NCI-H510A (cell line): Measurements from ENCODE around the gene ADAP2.
A peak's percentile ranks its signal among the peaks of the same experiment; 100 is the strongest.
"Not testable (repeated sequence)": the region's sequence is repeated elsewhere in the genome, so short reads cannot be mapped to it uniquely, and the experiment has no call there.

ENCODE experiments used
- DNase-seq: peaks from one replicate; lab custom pipeline; 2025; lab: John Stamatoyannopoulos, UW

The ADAP2 gene

GRCh38 chr17:30970831-30971567, 49.3 kb downstream of the ADAP2 start, which contains the start of gene RNF135:
Gene RNF135 (plus strand): TSS chr17:30971039. CDS start chr17:30971074, 35 bp downstream.
- peak; percentile 89 for DNase-seq

DNA sequence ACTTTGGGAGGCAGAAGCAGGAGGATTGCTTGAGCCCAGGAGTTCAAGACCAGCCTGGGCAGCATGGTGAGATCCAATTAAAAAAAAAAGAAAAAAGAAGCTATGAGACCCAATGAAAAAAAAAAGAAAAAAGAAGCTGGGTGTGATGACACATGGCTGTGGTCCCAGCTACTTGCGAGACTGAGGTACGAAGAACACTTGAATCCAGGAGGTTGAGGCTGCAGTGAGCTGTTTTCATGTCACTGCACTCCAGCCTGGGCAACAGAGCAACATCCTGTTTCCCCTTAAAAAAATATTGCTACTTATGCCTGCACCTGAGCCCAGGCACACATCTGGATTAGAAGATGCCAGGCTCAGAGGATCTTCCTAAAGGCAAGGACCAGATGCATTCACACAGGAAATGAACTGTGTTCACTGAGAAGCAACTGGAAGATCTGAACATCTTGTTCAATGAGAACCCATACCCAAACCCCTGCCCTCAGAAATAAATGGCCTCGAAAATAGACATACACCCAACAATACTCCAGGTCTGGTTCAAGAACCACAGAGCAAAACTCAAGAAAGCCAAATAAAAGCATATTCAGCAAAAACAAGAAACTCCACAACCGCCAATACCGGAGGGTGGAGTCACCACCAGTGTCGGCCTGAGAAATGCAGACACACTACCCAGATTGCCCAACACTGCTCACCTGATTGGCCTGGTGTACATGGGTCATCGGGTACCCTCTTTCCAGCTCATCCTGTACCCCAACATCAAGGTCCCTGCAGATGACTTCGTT, 53.5 kb downstream of the ADAP2 start:
- DNase-seq, result no peak

GRCh38 chr17:30979919-30980318, 58.2 kb downstream of the ADAP2 start:
- DNase-seq, result not testable (repeated sequence)

GRCh38 chr17:30981531-30982519, 60.1 kb downstream of the ADAP2 start:
- no peak for DNase-seq

DNA sequence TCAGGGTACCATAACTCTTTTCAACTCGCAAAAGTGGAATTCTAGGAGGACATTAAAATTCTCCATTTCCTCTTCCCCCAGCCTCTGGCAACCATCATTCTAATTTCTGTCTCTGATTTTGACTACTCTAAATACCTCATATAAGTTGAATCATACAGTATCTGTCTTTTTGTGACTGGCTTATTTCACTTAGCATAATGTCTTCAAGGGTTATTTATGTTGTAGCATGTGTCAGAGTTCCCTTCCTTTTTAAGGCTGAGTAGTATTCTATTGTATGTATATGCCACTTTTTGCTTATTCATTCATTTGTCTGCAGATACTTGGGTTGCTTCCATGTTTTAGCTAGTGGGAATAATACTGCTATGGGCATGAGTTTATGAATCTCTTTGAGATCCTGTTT, 61.1 kb downstream of the ADAP2 start:
- DNase-seq, result no peak

- DNase-seq, result no peak
Measured at GRCh38 chr17:30990458-30990857, 68.7 kb downstream of the ADAP2 start.

- DNase-seq, result no peak
Measured at GRCh38 chr17:30992551-30992950, 70.8 kb downstream of the ADAP2 start.

- no peak for DNase-seq
Measured at GRCh38 chr17:30995347-30995746, 73.6 kb downstream of the ADAP2 start.

DNA sequence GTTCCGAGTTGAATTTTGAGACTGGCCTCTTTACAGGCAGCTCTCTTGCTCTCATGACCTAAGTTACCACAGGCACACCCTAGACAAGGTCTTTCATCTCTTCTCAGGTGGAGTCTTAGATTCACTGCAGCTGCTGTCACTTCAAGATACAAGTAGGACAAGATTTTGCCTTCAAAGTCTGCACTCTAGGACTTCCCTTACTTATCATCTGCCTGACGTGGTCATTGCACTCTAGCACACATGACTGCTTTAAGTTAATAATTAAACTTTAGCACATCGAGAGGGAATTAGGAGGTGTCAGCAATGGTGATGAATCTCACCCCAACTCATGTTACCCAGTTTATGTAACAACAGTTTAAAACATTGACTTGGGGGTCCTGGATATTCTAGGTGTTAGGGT, 74.7 kb downstream of the ADAP2 start:
- no peak for DNase-seq

GRCh38 chr17:30997270-30997669, 75.5 kb downstream of the ADAP2 start:
- no peak for DNase-seq

DNA sequence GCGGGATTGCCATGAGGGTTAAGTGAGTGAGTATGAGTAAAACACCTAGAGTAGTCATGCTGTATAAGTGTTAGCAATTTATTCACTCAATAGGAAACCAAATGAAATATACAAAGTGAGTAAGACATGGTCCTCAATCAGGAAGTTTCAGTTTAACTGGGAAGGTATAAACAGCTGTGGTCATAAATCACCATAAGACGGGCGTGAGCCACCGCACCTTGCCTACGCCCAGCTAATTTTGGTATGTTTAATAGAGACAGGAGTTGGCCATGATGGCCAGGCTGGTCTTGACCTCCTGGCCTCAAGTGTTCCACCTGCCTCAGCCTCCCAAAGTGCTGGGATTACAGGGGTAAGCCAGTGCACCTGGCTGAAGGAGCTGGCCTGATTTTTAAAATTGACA, 76.1 kb downstream of the ADAP2 start:
- DNase-seq, result no peak

- DNase-seq, result no peak
Measured at GRCh38 chr17:31002047-31002446, 80.3 kb downstream of the ADAP2 start.

DNA sequence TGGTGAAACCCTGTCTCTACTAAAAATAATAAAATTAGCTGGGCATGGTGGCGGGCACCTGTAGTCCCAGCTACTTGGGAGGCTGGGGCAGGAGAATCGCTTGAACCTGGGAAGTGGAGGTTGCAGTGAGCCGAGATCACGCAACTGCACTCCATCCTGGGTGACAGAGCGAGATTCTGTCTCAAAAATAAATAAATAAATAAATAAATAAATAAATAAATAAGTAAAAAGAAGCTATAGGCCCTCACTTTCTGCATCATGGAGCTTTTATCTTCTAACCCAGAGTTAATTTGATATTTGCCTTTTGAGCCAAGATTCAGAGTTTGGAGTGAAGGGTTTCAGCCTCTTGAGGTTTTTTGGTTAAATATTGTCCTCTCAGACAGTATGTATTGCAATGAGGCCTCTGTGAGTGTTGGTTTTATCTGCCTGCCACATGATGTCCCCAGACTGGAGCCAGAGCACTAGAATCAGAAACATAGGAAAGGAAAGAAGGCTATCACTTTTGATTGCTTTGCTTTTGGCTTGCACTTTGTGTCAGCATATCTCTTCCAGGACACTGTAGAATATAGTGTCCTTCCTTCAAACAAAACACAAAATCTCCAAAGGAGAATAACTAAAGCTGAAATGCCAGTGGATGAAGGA, 81.6 kb downstream of the ADAP2 start:
- DNase-seq, result no peak

DNA sequence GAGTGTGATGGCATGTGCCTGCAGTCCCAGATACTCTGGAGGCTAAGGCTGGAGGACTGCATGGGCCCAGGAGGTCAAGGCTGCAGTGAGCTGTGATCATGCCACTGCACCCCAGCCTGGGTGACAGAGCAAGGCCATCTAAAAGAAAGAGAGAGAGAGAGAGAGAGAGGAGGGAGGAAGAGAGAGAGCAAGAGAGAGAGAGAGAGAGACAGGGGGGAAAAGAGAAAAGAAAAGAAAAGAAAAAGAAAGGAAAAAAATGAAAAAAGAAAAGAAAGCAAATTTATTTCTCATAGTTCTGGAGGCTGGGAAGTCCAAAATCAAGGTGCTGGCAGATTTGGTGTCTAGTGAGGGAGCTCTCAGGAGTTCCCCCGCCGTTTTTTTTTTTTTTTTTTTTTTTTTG, 82.4 kb downstream of the ADAP2 start:
- no peak for DNase-seq

DNA sequence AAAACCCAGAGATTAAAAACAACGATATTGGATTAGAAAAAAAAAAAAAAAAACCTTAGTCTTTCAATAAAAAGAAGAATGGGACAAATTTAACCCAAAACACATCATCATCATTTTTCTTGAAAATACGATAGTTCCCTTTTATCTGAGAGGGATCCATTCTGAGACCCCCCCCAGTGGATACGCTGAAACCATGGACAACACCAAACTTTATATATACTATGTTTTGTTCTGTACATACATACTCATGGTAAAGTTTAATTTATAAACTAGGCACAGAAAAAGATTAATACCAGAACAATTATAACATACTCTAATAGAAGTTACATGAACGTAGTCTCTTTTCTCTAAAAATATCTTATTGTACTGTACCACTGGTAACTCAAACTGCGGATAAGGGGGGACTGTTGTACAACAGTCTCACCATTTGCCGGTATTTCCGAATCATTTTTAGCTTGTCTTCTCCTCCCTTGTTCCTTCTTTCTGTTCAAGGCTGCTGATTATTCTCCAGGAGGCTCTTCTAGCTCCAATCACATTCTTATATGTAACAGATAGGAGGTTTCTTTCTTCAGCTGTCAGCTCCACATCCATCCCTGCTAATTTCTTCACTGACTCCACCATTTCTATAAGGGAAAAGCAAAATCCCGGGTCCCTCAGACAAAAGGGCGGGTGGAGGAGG, 86.1 kb downstream of the ADAP2 start:
- DNase-seq, result no peak

- peak; percentile 88 for DNase-seq
Measured at GRCh38 chr17:31008374-31009041, 86.8 kb downstream of the ADAP2 start.
